Chondrocyte (in vitro differentiated cells): ENCODE data around the gene GP1BA. TPM values are rescaled to one million over a fixed set of nuclear protein-coding genes. Genes with fewer than 3 reads are reported as not detected.

ENCODE experiments used
- DNase-seq: peaks from one replicate; pipeline ENCODE4 v3.0.0; 2021; ENCODE audit warnings: mixed read lengths, low spot score
- H3K27ac Mint-ChIP-seq: one replicate; pipeline ENCODE4 v1.8.0; 2021; ENCODE audit warnings: mild to moderate bottlenecking, moderate library complexity, mixed read lengths; ENCODE audit not compliant: unreplicated experiment
- H3K27me3 Mint-ChIP-seq: 2 replicates; pipeline ENCODE4 v1.8.0; 2021; ENCODE audit warnings: low read depth, mixed read lengths
- H3K36me3 Mint-ChIP-seq: 2 replicates; pipeline ENCODE4 v1.8.0; 2021; ENCODE audit warnings: low read depth, mixed read lengths
- H3K4me1 Mint-ChIP-seq: 2 replicates; pipeline ENCODE4 v1.8.0; 2021; ENCODE audit warnings: low read depth, mild to moderate bottlenecking, mixed read lengths
- H3K4me3 Mint-ChIP-seq: one replicate; pipeline ENCODE4 v1.8.0; 2021; ENCODE audit warnings: mild to moderate bottlenecking, moderate library complexity, mixed read lengths; ENCODE audit not compliant: unreplicated experiment
- H3K9me3 Mint-ChIP-seq: 2 replicates; pipeline ENCODE4 v1.8.0; 2021; ENCODE audit warnings: low read depth, mixed read lengths
- total RNA-seq: library from RNA; stranded (reverse); gene quantifications from 3 replicates; pipeline ENCODE4 v1.2.1, GENCODE V29; 2021
- TF ChIP-seq, protein P1 (sequence below): fragments of 200-600 bp; sonication (generic); IDR thresholded peaks from 2 replicates; pipeline ENCODE4 v1.5.0; 2021; ENCODE audit warnings: antibody characterized with exemption, mild to moderate bottlenecking, moderate library complexity

Gene GP1BA
- total RNA-seq, 1 donor from 2014 or later: not detected

DNA sequence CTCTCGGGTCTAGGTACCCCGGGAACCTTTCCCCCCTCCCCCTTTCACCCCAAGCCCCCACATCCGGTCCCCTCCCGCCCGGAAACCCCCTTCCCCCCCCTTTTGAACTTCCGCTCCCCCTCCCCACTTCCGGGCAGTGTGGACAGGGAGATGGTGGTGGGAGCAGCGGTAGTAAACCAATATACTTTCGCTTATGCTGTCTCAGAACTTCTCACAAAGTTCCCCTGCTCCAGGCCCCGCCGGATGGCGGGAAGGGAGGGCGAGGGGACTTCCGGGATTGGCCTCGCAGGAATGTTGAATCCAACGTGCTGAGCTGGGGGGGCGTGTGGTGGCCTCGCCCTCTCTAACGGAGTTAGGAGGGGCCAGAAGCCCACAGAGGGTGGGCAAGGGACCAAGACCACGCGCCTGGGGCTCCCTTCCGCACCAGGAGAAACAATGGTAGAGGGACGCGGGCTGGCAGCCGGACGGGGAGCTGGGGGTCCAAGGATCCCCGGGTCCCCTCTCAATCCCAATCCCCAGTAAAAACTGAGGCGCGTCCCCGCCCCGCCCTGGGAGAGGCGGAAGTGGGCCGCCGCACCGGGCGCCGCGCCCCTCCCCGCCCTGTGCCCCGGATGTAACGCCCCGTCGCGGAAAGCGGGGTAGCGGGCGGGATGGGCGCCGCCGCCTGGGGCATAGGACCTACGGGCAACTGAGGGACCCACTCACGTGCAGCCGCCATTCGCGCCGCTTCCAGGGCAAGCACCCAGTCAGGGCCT lies 15.5 kb downstream of the GP1BA start:
- TF ChIP-seq, protein P1, sequence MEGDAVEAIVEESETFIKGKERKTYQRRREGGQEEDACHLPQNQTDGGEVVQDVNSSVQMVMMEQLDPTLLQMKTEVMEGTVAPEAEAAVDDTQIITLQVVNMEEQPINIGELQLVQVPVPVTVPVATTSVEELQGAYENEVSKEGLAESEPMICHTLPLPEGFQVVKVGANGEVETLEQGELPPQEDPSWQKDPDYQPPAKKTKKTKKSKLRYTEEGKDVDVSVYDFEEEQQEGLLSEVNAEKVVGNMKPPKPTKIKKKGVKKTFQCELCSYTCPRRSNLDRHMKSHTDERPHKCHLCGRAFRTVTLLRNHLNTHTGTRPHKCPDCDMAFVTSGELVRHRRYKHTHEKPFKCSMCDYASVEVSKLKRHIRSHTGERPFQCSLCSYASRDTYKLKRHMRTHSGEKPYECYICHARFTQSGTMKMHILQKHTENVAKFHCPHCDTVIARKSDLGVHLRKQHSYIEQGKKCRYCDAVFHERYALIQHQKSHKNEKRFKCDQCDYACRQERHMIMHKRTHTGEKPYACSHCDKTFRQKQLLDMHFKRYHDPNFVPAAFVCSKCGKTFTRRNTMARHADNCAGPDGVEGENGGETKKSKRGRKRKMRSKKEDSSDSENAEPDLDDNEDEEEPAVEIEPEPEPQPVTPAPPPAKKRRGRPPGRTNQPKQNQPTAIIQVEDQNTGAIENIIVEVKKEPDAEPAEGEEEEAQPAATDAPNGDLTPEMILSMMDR: no peak
- H3K36me3 Mint-ChIP-seq: peaks cover 23% of the 10 kb centered on the region
- H3K27ac Mint-ChIP-seq: peak overlapping the region; percentile 92
- no peak for DNase-seq
- H3K9me3 Mint-ChIP-seq: no peaks in the 10 kb centered on the region
- H3K27me3 Mint-ChIP-seq: no peaks in the 10 kb centered on the region
- H3K4me3 Mint-ChIP-seq: peak overlapping the region; percentile 96
- peaks cover 62% of the 10 kb centered on the region for H3K4me1 Mint-ChIP-seq

DNA sequence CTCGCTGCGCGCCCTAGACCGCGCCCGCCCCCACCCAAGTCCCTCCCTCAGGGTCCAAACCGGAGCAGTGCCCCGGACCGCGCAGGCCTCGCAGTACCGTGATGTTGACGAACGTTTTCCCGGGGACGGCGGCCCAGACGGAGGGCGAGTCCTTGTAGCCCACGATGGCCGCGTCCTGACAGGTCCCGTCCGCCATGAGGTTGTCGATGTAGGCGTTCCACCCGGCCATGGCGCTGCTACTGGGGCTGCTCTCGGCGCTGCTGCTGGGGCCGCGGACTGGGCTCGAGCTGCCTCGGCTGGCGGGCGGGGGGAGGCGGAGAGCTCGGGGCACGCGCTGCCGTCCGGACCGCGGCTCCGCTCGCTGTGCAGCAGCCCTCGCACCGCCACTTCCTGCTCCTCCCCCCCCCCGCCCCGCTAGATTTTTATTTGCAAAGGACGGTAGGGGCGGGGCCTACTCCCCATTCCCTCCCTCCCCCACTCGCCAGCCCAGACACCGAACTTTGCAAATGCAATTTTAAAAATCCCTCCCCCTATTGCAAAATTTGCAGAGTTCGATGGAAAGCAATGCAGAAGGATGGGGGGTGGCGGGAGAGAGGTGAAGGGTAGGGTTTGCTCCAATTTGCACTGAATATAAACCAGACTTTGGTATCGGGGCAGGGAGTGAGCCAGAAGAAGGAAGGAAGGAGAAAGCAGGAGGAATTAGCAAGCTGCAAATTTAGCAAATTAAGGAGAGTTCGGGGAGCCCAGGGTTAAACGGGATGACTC lies 16.3 kb downstream of the GP1BA start, which contains the start of gene PFN1:
TSS of gene PFN1 (minus strand) at position 365 of the 765 bp plus-strand sequence. CDS start at position 229, 136 bp downstream.
- H3K27ac Mint-ChIP-seq: peak within 1 kb of the TSS; percentile 99
- TF ChIP-seq, protein P1: no peak
- H3K4me3 Mint-ChIP-seq: peak within 1 kb of the TSS; percentile 96
- no peaks in the 10 kb centered on the region for H3K27me3 Mint-ChIP-seq
- H3K36me3 Mint-ChIP-seq: peaks cover 18% of the 10 kb centered on the region
- peaks cover 63% of the 10 kb centered on the region for H3K4me1 Mint-ChIP-seq
- DNase-seq: no peak
- H3K9me3 Mint-ChIP-seq: no peaks in the 10 kb centered on the region

DNA sequence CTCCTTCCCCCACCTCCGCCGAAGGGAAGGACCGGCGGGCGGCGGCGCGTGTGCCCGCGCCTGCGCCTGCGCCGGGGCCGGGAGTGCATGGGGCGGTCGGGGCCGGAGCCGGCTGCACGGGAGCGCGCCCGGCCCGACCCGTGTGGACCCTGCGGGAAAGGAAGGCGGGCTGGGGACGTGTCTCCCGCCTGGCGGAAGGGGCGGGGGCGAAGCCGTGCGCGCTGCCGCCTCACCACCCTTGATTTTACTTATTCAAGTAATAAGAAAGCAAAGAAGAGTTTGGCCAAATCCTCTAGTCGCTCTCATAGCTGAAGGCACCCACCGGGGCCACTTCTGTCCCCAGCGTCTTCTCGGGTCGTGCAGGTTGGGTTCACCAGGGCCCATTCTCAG lies 16.8 kb downstream of the GP1BA start:
- Mint-ChIP-seq H3K4me3 (peak overlapping the region; percentile 96), H3K27me3 (no peaks in the 10 kb centered on the region), H3K27ac (peak overlapping the region; percentile 99), H3K4me1 (peaks cover 67% of the 10 kb centered on the region), H3K36me3 (peaks cover 18% of the 10 kb centered on the region), H3K9me3 (no peaks in the 10 kb centered on the region)
- DNase-seq: peak; percentile 95
- TF ChIP-seq, protein P1: no peak

DNA sequence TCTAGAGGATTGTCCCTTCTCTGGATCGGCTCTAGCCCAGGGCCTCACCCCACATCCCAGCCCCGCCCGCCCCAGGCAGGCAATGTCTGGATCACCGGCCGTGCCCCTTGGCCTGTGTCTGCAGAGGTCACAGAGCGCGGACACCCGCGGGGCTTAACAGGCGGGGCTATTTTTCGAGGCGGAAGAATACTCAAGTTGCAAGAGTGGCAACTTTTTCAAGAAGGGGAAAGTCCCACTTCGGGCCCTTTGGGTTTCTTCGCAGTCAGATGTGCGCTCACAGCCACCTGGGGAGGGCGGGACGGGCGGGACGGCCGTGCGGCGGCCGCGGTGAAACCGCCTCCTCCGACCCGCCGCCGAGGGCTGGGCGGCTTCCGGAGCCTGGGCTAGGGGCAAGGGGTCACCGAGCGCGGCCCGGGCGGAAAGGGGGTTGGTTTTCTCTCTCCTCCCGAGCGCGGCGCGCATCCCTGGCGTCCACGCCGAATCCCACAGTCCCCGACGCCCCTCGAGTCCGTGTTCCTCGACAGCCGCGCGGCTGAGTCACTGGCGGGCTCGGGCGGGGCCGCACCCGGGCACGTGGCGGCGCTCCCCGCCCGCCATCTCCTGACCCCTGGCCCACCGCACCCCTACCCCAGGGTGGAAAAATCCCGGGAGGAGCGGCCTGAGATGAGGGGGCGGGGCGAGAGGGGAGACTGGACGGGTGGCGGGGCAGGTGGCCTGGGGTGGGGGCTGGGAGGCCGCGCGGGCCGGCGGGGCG lies 17.4 kb downstream of the GP1BA start:
- peak overlapping the region; percentile 96 for H3K4me3 Mint-ChIP-seq
- peaks cover 18% of the 10 kb centered on the region for H3K36me3 Mint-ChIP-seq
- H3K27ac Mint-ChIP-seq: peak overlapping the region; percentile 82
- TF ChIP-seq, protein P1: no peak
- no peaks in the 10 kb centered on the region for H3K27me3 Mint-ChIP-seq
- H3K9me3 Mint-ChIP-seq: no peaks in the 10 kb centered on the region
- H3K4me1 Mint-ChIP-seq: peaks cover 64% of the 10 kb centered on the region
- DNase-seq: no peak
